ENCODE results near the gene DOCK9.

The DOCK9 gene

DNA sequence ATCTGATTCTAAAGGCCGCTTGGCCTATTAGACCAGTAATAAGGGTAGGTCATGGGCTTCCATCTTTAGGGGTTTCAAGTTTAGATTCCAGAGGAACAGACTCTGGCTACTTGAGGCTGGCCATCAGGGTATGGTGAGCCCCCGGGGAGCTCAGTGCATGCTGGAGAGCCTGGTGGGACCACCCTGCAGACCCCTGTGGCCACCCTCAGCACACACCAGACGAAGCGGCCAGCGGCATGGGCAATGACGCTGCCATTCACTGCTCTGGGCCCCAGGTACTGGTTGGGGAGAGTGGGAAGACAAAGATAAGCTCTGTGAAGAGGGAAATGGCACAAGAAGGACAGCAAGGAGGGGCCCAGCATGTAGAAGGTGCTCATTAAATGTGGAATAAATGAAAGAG, 126.6 kb downstream of the DOCK9 start:
- DNase-seq (ENCODE audit: low read depth in 2 of 2) = no peak

GRCh38 chr13:98848746-98849145, 129.1 kb downstream of the DOCK9 start:
- no peak for DNase-seq (ENCODE audit: low read depth in 2 of 2)

DNA sequence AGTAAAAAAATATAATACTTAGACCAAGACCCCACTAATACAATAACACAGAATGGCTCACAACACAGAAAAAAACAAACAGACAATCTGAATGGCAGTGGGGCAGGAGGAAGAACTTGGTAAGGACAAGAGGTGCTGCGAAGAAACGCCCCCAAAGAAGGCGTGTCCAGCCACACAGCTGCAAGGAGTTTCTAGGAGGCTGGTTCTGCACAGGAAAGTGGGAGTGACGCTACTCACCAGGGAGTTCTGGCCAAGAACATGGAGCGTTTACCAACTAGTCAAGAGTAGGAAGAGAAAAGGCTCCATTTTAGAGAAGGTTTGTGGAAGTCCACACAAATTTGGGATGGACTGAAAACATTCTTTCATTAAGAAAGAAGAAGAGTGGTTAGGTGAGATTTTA, 130.1 kb downstream of the DOCK9 start:
- no peak for DNase-seq (ENCODE audit: low read depth in 2 of 2)

GRCh38 chr13:98846986-98847385, 130.9 kb downstream of the DOCK9 start:
- DNase-seq (ENCODE audit: low read depth in 2 of 2) = no peak

- no peak for DNase-seq (ENCODE audit: low read depth in 2 of 2)
These were observed 131.3 kb downstream of the DOCK9 start for GRCh38 chr13:98846521-98846920.

DNA sequence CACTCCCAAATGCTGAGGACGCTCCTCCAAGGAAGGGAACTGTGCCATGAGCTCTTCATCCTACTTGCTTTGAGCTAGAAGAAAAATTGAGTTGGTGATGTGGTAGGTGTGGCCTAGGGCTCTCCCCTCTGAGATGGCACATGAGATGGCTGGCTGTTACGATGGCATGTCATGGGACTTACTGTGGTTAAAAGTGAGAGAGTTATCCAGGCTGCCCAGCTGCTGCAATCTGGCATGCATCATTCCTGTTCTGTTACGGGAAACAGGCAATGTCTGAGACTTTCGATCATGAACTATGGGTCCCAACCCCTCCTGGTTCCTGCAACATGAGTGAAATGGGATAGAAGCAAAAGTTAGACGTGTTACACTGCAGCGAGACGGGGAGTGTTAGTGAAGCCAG, 132.1 kb downstream of the DOCK9 start:
- no peak for DNase-seq (ENCODE audit: low read depth in 2 of 2)

DNA sequence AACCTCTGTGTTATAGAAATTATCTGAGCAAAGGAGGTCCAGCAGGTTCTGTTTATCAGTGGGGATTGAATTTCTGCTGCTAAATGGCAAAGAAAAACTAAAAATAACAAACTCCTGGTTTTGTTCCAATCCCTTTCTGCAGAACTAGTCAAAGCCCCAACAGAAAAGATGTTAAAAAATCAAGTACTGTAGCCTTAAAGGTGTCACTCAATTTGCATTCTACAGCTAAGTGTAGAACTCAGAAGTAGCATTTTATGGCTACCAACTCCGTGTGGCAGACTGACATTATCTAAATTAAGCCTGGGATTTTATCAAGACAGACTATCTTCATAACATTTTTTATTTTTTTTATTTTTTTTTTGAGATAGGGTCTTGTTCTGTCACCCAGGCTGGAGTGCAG, 133.8 kb downstream of the DOCK9 start:
- DNase-seq (ENCODE audit: low read depth in 2 of 2) = no peak

GRCh38 chr13:98843482-98843877, 134.4 kb downstream of the DOCK9 start:
- no peak for DNase-seq (ENCODE audit: low read depth in 2 of 2)

GRCh38 chr13:98842858-98843481, 134.9 kb downstream of the DOCK9 start:
- DNase-seq (ENCODE audit: low read depth in 2 of 2) = peak; percentile 19 to 23

GRCh38 chr13:98842070-98842469, 135.8 kb downstream of the DOCK9 start:
- DNase-seq (ENCODE audit: low read depth in 2 of 2) = no peak

GRCh38 chr13:98839856-98840769, 137.8 kb downstream of the DOCK9 start:
- DNase-seq (ENCODE audit: low read depth in 2 of 2) = no peak

DNA sequence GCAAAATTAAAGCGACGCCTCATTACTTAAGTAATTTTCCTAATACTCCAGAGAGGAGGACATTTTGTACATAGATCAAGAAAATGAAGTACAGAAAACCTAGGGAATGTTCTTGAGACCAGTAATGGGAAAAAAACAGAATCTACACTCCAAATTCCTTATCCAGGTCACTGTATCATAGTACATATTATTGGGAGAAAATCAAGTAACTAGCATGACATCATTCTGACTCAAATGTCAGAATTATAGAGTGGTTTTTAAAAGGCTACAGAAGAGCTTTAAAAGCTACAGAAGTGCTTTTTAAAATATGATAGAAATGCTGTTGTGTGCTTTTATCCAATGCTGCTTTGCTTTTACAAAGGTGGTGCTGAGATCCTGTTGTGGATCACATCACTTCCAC, 139.1 kb downstream of the DOCK9 start:
- no peak for DNase-seq (ENCODE audit: low read depth in 2 of 2)

DNA sequence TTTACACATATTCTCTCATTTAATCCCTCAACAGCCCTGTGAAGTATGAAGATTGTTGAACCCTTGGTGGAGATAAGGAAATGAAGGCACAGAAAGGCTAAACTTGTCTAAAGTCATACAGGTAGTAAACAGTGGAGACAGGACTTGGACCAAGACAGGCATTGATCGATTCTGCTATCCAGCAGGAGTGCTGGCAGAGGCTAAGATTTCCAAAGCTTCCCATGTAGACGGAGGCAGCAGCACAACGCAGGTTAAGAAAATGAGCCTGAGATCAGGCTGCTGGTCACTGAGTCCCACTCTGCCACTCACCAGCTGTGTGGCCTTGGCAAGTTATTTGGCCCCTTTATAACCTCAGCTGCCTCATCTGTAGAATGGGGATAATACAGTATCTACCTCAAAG, 140.0 kb downstream of the DOCK9 start:
- DNase-seq (ENCODE audit: low read depth in 2 of 2) = no peak

DNA sequence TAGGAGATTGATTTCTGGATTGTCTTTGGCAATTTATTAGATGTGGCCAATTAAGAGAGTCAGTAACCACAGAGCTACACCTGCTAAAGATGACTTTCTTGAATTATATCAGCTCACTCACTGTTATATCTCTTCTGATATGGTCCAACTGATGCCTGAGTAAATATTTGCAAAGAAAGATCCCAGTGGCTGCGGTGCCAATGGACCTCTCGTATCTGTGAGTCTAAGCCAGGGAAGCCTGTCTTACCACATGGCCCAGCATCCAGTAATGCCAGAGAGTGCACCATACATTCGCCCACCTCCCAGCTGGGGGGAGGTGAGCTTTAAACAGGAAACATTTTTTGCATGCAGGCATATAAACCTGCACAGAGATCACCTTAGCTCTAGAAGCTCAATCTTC, 142.7 kb downstream of the DOCK9 start:
- DNase-seq (ENCODE audit: low read depth in 2 of 2) = no peak

DNA sequence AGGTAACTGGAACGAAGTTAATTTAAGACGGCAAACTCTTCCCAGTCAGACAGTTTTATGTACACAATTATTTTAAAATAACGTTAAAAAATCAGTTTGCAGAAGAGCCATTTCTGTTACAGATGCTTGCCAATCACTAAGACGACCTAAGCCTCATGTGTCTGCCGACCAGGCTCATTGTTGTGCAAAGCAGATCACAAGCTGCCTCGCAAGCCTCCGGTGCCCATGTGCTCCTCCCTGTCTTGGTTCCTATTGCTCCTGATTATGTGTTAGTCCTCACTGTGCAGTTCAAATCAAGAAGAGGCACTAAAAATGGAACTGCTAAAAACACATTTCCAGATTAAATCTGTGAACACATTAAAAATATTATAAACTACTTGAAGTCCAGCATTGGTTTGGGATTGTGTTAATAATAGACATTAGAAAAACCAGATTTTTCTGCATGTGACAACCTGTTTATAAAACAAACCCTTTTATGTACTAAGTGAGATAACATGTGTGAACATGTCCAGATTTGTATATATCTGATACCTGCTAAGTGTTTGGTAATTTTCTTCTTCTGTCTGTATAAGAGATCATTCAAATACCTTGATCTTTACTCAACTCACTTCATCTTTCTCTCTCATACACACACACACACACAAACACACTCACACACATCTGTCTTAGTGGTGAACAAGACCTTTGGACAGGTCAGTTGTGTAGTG, 143.5 kb downstream of the DOCK9 start:
- DNase-seq (ENCODE audit: low read depth in 2 of 2) = no peak

DNA sequence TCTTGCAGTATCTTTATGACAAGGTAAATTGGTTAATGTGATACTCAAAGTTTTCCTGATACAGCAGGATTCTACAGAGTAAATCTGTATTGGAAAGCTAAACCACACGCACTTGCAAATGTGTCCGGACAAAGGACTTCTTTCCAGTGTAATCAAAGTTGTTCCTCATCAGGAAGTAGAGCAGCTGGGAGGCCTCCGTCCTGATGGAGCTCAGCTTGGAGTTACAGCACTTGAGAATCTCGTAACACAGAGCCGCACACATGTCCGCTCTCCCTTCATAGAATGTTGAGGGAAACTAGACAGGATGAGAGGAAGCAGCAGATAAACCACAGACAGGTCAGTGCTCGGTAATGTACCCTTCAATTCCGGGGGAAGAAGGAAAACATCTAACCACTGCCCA, 146.6 kb downstream of the DOCK9 start:
- DNase-seq (ENCODE audit: low read depth in 2 of 2) = no peak

DNA sequence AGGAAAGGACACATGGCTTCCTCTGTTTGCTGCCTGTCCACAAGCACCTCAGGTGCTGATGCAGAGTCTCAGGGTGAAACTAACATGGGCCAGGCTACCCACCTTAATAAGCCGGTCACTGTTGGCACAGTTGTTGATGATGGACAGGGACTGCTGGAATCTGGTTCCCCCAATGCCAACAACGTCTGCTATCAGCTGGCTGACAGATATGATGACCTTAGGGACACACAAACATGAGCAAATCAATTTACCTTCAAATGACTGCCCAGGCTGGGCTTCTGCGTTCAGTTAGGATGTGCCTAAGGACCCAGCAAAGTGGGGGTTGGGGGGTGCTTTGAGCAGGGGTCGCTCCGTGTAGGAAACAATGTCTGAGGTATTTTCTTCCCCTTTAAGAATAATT, 148.3 kb downstream of the DOCK9 start:
- DNase-seq (ENCODE audit: low read depth in 2 of 2) = no peak

- DNase-seq (ENCODE audit: low read depth in 2 of 2) = no peak
These were observed 149.2 kb downstream of the DOCK9 start for GRCh38 chr13:98828614-98829013.

GRCh38 chr13:98827449-98827848, 150.4 kb downstream of the DOCK9 start:
- no peak for DNase-seq (ENCODE audit: low read depth in 2 of 2)

DNA sequence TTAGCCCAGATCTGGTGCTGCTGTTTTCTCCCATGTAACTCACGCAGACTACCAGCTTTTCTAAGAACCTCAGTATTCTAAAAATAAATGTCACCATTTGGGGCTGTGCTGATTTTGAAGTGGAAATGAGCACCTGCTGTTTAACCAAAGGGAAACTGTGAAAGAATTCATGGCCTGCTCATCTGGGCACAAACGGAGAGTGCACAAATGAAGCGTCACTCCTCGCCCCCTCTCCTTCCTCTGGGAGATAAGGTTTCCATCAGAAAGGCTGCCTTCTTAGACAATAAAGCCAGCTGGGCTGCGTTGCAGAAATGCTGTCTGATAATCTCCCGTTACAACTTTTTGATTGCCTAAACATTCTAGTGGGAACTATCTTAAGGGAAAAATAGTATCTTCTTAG, 151.7 kb downstream of the DOCK9 start:
- DNase-seq (ENCODE audit: low read depth in 2 of 2) = no peak

GRCh38 chr13:98825659-98826058, 152.2 kb downstream of the DOCK9 start:
- DNase-seq (ENCODE audit: low read depth in 2 of 2) = no peak

- DNase-seq (ENCODE audit: low read depth in 2 of 2) = no peak
These were observed 153.3 kb downstream of the DOCK9 start for GRCh38 chr13:98824376-98825160.
